NCI-H446 (cell line): Measurements from ENCODE around the gene CREG1.
"Not testable (repeated sequence)": the region's sequence is repeated elsewhere in the genome, so short reads cannot be mapped to it uniquely, and the experiment has no call there.

ENCODE experiments used
- DNase-seq, 2 experiments: peaks; one replicate each; lab custom pipeline; 2025; lab: John Stamatoyannopoulos, UW

Gene CREG1

DNA sequence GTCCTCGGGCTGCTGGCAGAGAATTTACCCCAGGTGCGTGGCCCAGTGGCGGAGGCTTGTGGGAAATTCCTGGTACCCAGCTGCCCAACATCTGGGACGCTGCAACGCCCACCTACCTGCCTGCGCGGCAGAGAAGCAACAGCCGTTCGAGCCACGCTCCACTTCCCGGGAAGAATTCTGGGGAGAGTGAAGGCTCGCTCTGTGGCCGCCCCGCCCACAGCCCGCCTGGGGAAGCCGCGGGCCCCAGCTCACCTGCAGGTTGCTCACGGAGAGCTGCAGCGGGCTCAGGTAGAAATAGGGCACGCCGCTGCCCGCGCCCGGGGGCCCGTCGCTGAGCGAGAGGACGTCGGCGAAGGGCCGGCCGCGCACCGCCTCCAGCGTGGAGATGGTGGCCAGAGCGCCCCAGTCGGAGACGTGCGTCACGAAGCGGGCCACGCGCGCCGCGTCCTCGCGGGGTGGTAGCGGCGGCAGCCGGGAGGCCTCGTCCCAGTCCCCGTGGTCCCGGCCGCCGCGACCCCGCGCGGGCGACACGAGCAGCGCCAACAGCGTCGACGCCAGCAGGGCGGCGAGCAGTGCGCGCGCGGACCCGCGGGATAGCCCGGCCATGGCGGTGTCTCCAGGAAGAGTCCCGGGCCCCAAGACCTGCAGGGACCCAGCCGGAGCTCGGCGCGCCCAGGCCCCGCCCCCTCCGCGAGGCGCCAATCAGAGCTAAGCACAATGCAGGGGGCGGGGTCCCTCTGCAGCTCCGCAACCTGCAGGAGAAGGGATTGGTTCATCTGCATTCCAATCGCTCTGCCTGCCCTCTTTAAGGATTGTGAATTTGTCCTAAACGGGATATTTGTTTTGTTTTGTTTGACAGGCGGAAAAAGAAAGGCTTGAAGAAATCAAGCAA, at the start of gene CREG1:
Gene CREG1, minus strand, starts transcription at position 627 of the 892 bp plus-strand sequence.
- peak; percentile 87 to 96 for DNase-seq

DNA sequence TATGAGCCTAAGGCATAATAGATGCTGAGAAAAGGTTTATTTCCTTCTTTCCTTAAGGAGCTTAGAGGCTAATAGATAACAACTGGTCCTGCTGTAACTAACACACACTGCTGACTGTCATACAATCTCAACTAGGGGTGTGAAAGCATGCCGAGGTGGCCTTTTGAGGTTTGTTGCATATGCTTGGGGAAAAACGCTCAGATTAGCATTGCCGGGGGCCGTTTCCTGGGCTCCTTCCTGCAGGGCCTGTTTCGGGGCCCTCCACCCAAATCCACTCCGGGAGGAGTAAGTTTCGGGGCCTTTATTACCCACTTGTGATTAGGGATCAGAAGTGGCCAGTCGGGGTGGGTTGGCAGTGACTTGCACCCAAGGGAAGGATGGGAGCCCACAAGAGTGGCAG, 49.3 kb upstream of the CREG1 start:
- no peak for DNase-seq

DNA sequence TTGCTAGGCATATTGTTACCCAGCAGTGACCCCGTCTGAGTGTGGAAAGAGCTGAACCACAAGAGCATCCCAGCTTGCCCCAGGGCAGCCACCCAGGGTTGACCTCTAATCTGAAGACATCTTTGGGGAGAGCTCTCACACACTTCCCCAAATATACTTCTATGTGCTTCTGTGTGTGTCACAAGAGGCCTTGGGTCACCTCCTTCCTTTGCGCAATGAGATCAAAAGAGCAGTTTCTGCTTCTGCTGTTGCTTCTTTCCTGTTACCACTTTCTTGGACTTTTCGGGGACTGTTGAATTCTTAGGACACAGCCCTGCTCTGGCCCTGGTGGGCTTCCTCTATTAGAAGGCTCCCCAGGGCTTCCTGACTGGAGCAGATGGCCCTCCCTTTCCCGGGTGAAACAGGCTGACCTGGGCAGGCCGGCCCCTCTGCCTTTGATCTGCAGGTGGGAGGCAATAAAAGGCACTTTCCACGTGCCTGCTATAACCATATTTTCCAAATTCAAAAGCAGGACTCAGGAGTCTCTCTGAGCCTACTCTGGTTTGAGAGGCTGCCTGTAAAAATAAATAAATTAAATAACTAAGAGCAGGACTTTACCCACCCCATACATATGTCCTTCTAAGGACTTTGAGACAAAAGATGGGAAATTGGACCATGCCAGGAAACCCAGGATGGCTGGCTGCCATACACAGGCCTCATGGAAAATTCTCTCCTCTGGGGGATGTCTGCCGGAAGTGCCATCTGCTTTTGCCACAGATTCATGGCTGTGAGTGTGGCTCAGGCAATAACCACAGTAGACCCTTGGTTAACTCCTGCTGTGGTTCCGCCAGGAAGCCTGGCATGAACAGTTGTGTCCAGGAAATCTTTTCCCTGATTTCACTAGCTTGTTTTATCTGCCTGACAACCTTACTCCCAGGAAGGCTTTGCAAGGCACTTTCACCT, 48.2 kb upstream of the CREG1 start:
- peak; percentile 66 to 88 for DNase-seq

DNA sequence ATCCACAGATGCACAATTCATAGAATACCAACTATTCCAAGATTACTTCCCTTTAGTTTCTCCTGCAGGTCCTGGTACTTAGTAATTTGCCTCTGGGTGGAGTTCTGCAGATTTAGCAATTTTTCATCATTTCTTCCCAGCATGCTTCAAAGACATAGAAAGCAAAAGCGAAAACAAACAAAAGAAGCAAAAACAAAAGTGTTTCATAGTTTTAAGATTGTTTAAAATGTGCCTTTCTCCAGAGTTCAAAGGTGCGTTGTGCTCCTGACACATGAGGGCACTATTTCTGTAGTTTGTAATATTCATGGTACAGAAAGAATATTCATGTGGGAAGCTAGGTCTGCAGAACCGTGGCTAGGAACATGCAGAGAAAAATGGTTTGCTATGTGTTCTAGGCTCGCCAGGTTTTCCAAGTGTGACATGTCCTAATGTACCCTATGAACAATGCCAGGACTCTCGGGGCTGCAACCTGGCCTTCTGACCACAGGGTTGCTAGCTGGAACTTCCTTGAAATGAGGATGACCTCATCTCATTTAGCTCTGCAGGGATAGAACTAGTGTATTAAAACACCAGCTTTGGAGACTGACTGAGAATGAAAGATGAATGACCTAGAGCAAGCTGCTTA, 46.5 kb upstream of the CREG1 start:
- peak; percentile 12 to 58 for DNase-seq

DNA sequence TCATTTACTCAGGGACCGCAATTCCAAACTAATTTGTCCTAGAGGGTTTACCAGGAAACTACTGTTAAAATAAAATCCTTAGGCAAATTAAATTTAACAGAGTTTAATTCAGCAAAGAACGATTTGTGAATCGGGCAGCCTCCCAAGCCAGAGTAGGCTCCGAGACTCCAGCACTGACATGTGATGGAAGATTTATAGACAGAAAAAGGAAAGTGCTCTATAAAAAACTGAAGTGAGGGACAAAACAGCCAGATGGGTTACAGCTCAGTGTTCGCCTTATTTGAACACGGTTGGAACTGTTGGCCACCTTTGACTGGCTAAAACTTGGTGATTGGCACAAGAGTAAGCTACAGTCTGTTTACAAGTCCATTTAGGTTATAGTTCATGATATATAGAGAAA, 41.3 kb upstream of the CREG1 start:
- DNase-seq, result peak; percentile 79 to 83

DNA sequence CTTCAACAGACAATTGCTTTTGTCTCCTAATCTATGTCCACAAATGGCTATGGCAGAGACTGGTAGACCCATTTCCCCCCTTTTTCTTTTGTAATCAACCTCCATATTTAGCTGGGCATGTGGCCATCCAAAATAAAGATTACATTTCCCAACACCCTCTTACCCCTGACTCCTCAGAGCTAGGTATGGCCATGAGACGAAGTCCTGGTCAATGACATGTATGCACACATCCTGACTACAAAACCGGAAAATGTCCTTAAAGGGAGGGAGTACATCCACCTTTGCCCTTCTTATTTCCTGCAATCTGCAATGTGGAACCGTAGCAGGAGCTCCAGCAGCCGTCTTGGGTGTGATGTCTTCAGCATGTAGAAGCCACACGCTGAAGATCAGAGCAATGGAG, 40.3 kb upstream of the CREG1 start:
- DNase-seq, result no peak

DNA sequence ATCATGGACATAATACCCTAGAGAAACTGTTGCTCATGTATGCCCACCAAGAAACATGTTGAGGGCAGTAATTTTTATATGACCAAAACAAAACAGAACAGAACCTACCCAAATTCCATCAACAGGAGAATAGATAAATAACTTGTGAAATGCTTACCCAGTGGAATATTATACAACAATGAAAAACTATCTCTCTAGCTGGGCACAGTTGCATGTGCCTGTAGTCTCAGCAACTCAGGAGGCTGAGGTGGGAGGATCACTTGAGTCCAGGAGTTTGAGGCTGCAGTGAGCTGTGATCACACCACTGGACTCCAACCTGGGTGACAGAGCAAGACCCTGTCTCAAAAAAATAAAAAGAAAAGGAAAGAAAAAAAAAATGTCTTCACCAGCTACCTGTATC, 38.9 kb upstream of the CREG1 start:
- DNase-seq, result no peak

DNA sequence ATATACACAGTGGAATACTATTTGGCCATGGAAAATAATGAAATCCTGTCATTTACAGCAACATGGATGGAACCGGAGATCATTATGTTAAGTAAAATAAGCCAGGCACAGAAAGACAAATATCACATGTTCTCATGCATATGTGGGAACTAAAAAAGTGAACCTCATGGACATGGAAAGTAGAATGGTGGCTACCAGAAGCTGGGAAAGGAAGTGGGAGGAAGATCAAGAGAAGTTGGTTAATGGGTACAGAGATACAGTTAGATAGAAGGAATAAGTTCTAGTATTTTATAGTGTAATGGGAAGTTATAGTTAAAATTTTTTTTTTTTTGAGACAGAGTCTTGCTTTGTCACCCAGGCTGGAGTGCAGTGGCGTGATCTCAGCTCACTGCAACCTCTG, 34.8 kb upstream of the CREG1 start:
- no peak for DNase-seq

DNA sequence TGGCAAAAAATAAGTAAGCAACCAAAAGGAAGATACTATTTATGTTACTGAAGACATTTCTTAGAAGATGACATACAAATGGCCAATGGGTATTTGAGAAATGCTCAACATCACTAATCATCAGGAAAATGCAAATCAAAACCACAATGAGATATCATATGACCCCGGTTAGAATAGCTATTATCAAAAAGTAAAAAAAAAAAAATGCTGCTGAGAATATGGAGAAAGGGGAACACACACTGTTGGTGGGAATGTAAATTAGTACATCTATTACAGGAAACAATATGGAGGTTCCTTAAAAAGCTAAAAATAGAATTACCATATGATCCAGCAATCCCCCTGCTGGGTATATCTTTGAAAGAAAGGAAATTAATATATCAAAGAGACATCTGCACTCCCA, 34.3 kb upstream of the CREG1 start:
- no peak for DNase-seq

DNA sequence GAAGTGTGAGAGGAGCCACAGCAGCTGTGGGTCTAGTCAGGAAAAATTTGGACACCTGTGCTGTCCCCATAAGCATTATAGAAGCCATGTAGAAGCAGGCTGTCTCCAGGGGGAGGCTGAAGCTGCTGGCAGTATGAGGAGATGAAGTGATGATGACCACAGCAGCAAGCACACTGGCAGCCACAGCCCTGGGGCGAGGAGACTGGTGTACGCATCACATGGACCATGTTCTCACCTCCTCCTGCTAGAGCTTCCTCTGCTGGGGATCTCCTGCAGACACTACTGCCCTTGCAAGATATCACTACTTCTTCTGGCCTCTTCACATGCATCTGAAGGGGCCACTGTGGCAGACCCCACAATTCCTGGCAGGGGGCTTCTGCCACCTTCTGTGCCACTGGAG, 33.8 kb upstream of the CREG1 start:
- no peak for DNase-seq

DNA sequence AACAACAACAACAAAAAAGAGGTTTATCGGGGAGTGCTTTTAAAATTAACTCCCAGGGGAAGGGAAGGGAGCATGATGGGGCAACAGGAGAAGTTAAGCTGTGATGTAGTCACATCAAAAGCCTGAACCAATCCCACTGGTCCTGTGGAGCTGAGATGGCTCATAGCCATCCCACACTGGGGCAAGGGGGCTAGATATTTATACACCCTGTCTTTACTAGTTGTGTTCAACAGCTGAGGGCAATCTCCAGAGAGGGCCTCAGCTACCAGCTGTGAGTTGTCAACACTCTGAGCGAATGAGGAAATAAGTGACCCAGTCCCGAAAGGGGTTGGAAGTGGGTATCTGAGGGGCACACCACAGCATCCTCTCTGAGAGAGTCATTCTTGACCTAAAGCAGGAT, 31.0 kb upstream of the CREG1 start:
- no peak for DNase-seq

DNA sequence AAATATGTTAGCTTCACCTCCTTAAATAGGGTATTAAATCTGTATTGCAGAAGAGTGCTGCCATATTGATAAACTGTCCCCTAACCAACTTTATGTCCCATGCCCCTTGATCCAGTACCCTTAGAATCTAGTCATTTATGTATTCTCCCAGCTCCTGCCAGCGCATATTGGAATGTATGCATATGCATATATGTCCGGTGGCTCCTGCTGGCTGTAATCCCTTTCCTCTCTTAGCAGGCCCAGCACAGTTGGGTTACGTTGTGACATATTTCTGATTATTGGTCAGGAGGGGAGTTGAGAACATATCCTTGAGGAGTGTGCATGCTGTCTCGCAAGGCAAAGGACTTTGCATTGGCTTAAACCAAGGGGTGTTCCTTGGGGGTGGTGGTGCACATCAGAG, 29.2 kb upstream of the CREG1 start:
- no peak for DNase-seq

DNA sequence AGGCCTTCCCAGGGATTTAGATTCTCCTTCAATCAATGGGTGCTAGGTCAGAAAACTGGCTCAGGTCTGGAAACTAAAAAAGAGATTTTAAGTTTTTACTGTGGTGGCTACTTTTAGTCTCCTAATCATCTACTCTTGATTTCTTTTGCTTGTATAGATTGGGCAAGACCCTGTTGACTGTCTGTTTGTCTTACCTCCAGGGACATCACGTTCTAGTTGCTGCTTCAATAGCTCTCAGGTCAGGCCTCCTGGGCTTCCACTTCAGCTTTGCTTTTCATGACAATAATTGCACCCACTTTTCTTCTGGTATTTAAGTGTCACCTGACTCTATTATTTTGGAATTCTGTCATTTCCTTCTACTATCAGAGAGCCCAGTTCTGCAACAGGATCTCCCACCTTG, 28.5 kb upstream of the CREG1 start:
- DNase-seq, result no peak

DNA sequence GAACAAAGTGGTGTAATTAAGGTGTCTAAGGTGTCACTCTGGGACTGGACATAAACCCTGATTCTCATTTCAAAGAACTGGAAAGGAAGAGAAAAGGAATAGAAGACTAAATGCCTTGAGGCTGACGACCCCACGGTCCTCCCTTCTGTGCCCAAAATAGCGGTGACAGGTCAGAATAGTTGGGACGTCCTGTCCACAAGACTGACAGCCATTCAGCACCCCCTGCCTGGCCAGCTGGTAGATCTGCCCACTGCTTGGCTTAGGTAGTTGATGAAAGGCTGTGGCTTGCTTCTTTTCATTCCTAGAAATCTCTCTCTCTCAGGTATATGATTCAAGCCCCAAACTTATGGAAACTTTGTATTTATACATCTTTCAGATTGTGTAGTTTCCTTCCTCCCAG, 26.4 kb upstream of the CREG1 start:
- no peak for DNase-seq

DNA sequence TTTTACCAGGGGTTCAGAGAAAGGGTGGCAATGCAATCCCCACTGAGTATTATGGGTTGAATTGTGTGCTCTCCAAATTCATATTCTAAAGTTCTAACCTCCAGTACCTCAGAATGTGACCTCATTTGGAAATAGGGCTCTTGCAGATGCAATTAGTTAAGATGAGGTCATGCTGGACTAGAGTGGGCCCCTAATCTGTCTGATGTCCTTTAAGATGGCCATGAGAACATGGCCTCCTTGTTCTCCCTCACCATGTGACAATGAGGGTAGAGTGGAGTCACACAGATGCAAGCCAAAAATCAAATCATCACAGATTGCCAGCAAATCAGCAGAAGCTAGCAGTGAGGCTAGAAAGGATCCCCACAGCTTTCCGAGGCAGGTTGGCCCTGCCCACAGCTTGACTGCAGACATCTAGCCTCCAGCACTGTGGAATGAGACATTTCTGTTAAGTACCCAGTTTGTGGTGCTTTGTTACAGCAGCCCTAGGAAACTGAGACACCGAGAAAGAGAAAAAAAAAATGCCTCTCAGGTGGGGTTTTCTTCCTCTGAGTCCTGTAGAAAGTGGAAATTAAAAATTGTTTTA, 25.5 kb upstream of the CREG1 start:
- no peak for DNase-seq

DNA sequence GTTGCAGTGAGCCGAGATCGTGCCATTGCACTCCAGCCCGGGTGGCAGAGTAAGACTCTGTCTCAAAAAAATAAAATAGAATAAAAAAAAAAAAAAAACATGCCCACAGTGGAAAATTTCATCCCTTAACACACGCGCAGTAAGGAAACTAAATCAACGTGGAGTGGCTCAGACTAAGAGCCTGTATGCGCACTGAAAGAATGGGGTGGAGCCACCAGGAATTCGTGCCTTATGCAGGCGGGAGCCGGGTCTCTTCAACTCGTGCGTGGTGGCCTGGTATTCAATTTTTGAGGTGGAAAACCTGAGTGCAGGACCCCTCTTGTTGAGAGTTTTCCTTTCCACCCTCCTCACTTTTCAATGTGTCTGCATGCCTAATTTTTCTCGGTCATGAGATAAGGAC, 22.1 kb upstream of the CREG1 start:
- DNase-seq, result no peak

DNA sequence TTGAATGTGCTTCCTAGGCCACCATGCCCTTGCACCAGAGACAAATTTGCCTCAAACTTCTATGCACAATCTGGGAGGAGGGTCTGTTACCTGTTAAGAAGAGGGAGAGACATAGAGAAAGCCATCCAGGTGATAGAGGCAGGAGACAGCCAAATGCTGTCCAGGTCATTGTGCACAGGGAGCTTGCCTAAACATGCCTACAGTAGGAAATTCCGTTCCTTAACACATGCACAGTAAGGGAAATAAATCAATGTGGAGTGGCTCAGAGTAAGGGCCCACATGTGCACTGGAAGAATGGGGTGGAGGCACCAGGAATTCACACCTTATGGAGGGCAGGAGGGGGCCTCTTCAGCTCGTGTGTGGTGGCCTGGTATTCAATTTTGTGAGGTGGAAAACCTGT, 19.5 kb upstream of the CREG1 start:
- DNase-seq, result no peak

DNA sequence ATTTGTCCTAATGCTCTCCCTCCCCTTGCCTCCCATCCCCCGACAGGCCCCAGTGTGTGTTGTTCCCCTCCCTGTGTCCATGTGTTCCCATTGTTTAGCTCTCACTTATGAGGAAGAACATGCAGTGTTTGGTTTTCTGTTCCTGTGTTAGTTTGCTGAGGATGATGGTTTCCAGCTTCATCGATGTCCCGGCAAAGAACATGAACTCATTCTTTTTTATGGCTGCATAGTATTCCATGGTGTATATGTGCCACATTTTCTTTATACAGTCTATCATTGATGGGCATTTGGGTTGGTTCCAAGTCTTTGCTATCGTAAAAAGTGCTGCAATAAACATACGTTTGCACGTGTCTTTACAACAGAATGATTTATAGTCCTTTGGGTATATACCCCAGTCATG, 17.1 kb upstream of the CREG1 start:
- DNase-seq, result not testable (repeated sequence)

DNA sequence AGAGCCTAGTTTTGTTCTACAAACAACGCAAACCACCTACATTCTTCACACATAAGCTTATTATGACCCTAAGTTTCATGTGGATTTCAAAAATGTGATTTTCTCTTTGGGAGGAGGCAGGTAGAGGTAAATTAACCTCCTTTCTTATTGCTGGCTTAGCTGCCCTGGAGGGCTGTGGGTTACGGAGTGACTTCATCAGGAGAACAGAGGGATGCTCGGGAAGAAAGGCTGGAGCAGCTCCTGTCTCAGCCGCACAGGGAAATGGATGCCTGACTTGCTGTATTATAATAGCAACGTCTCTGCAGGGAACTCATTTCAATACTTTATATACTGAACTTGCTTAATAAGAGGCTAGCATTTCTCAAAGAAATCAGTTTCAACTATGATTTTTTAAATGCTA, 14.1 kb upstream of the CREG1 start:
- no peak for DNase-seq

DNA sequence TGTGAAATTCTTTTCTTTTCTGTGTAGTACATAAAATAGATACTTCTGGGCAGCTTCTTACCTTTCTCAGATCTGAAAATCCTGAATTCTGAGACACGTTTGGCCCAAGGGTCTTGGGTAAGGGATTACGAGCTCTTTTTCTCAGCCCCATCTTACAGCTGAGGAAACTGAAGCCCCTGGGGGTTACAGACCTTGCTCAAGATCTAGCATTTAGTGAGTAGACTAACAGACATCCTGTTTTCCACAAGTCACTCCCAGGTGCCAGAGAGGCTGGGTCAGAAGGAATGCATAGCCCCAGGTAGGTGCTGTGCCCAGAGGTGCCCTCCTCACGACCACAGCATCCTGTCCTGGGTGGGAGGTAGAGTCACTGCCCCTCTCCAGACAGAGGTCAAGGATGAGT, 13.2 kb upstream of the CREG1 start:
- DNase-seq, result no peak

DNA sequence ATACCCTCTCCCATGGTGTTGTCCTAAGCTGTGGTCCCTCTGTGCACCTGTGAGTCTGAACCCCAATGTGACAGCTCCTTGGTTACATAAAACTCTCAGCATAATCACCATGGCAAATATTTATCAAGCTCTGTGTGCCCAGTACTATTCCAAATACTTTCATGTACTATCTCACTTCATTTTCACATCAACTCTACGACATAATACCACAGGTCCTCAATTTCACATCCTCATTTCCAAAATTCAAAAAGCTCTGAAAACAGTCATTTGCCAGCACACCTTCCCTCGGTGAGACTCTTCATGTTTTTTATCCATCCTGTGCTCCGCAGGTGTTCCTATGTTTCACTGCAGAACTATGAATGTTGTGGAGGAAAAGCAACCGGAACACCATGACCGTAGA, 12.4 kb upstream of the CREG1 start:
- no peak for DNase-seq

DNA sequence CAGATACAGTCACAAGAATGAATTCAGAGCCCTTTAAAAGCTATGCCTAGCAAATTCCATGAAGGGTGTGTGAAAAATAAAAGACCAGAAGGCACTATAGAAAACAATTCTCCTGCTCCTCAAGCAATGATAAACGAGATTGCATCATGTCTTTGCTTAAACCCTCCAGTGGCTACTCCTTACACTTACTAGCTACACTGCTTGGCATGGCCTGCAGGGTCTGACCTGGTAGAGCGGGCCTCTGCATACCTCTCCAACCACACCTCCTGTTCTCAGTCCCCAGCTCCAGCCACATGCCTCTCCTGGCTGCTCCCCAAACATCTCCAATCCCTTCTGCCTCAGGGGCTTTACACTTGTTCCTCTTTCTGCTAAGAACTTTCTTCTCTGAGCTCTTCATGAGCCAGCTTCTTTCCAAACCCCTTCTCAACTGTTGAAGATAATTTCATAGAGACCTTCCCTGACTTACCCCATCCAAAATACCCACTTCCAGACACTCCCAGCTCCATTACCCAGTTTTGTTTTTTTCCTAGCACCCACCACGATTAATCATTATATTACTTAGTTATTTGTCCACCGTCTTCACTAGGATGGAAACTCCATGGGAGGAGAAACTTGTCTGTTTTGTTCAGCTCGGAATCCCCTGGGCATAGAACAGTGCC, 11.2 kb upstream of the CREG1 start:
- no peak for DNase-seq
